Suprapubic skin (tissue), 4 donors: ENCODE measurements around the gene MUTYH. TPM values are rescaled to one million over a fixed set of nuclear protein-coding genes. Genes with fewer than 3 reads are reported as not detected.

Source experiments
- DNase-seq, 2 donors: peaks; one replicate each; pipeline ENCODE4 v3.0.0-alpha.2; 2019; ENCODE audit warnings: low spot score in 2 of 2
- H3K27ac ChIP-seq: fragments of 200-600 bp; sonication (generic); one replicate; pipeline ENCODE4 v1.5.1; 2019
- H3K27me3 ChIP-seq: fragments of 200-600 bp; sonication (generic); one replicate; pipeline ENCODE4 v1.5.1; 2019
- H3K36me3 ChIP-seq: fragments of 200-600 bp; sonication (generic); one replicate; pipeline ENCODE4 v1.5.1; 2019
- H3K4me1 ChIP-seq: fragments of 200-600 bp; sonication (generic); one replicate; pipeline ENCODE4 v1.5.1; 2019
- H3K4me3 ChIP-seq: fragments of 200-600 bp; sonication (generic); one replicate; pipeline ENCODE4 v1.5.1; 2019; ENCODE audit warnings: mild to moderate bottlenecking
- H3K9me3 ChIP-seq: fragments of 200-600 bp; sonication (generic); one replicate; pipeline ENCODE4 v1.5.1; 2019
- EP300 ChIP-seq: sonication (generic); formaldehyde crosslinking; IDR thresholded peaks from one replicate; pipeline ENCODE4 v1.6.1; 2017; ENCODE audit warnings: antibody characterized with exemption
- POLR2A ChIP-seq, 2 donors: fragments of 450-650 bp; IDR thresholded peaks; one replicate each; pipeline ENCODE4 v1.6.1; 2017; ENCODE audit warnings: antibody characterized with exemption in 2 of 2, mild to moderate bottlenecking in 2 of 2, moderate library complexity in 2 of 2
- POLR2AphosphoS5 ChIP-seq, 3 donors: sonication (generic); formaldehyde crosslinking; IDR thresholded peaks; one replicate each; pipeline ENCODE4 v1.6.1; 2017; ENCODE audit warnings: antibody characterized with exemption in 3 of 3
- WGBS: methylation state at CpG from one replicate; pipeline ENCODE4 v1.1.5; 2018; 5-methylcytosine and 5-hydroxymethylcytosine counted together
- total RNA-seq, 4 donors: library from RNA; depleted of rRNA; stranded (reverse); fragments of >200 nt; gene quantifications; one replicate each; pipeline ENCODE4 v1.1.0, GENCODE V29; 2016
- TF ChIP-seq, protein P1 (sequence below), 2 donors: fragments of 200-600 bp in 1 of 2; fragments of 450-650 bp in 1 of 2; sonication (generic) in 1 of 2; IDR thresholded peaks; one replicate each; pipeline ENCODE4 v1.5.1; 2016 to 2019; ENCODE audit warnings: antibody characterized with exemption in 2 of 2, mild to moderate bottlenecking in 1 of 2, moderate library complexity in 1 of 2

MUTYH gene
- total RNA-seq, 4 donors from 2014 or later, result 22.1 to 38.2 (median 30.7) TPM

DNA sequence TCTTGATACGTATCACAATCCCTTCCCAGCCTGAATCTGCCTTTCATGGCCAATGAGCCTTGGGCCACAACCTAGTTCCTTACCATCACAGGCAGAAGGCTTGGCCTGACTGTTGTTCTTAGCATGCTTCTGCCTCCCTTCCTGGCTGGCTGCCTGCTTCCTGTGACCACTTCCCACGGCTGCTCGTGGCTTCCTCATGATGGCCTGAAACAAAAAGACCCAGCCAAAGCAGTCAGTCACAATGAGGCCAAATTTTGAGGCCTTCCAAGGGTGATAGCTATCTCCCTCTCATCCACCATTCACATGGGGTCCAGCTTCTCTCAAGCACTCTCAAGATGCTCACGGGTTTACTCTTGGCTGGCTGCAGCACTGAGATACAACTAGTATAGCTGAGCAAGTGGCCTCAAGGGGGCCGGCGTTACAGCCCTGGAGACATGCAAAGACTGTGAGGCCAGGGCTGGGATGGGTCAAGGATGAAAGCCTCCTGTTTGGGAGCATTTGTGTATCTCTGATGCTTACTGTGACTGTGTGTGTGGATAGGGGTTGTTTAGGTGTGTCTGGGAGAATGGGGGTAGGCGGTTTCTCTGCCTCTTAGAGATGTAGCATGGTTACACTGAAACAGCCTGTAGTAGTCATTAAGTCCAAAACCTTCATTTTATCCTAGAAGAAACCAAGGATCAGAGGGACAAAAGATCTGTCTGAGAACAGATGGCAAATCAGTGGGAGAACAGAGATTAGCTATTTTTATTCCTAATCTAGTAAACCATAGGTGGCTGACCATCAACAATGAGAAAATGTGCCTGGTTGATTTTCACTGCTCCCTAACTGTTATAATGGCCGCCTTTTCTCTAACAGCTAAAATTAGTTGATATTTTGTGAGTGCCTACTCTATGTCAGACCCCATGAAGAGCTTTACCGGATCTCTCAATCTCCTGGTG, 5.7 kb downstream of the MUTYH start:
- Histone ChIP-seq H3K27ac (no peak overlapping the region), H3K36me3 (peaks cover 44% of the 10 kb centered on the region), H3K4me3 (no peak overlapping the region), H3K27me3 (no peaks in the 10 kb centered on the region), H3K4me1 (peaks cover 7% of the 10 kb centered on the region), H3K9me3 (no peaks in the 10 kb centered on the region)
- 67% methylated on average over 8 of the region's 9 CpGs for WGBS
- DNase-seq, result no peak
- TF ChIP-seq POLR2AphosphoS5 (IDR thresholded peaks at IDR 0.05) (no peak), POLR2A (IDR thresholded peaks at IDR 0.05) (no peak), EP300 (no peak)
- TF ChIP-seq, protein P1, sequence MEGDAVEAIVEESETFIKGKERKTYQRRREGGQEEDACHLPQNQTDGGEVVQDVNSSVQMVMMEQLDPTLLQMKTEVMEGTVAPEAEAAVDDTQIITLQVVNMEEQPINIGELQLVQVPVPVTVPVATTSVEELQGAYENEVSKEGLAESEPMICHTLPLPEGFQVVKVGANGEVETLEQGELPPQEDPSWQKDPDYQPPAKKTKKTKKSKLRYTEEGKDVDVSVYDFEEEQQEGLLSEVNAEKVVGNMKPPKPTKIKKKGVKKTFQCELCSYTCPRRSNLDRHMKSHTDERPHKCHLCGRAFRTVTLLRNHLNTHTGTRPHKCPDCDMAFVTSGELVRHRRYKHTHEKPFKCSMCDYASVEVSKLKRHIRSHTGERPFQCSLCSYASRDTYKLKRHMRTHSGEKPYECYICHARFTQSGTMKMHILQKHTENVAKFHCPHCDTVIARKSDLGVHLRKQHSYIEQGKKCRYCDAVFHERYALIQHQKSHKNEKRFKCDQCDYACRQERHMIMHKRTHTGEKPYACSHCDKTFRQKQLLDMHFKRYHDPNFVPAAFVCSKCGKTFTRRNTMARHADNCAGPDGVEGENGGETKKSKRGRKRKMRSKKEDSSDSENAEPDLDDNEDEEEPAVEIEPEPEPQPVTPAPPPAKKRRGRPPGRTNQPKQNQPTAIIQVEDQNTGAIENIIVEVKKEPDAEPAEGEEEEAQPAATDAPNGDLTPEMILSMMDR (IDR thresholded peaks at IDR 0.05), result no peak

DNA sequence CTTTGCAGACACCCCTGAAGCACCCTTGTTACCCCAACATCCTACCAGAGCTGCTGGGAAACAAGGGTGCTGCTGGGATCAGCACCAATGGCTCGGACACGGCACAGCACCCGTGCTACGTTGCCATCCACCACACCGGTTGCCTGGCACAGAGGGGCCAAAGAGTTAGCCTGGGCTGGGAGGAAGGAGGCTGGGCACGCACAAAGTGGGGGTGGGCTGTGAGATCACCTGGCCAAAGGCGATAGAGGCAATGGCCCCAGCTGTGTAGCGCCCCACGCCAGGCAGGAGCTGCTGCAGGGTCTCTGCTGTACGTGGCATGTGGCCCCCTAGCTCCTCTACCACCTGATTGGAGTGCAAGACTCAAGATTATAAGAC, 7.9 kb downstream of the MUTYH start:
- TF ChIP-seq POLR2AphosphoS5 (IDR thresholded peaks at IDR 0.05) (no peak), POLR2A (IDR thresholded peaks at IDR 0.05) (no peak)

GRCh38 chr1:45331436-45332345, 8.5 kb downstream of the MUTYH start:
- Histone ChIP-seq H3K4me3 (no peak overlapping the region), H3K27me3 (no peaks in the 10 kb centered on the region), H3K36me3 (peaks cover 45% of the 10 kb centered on the region), H3K27ac (no peak overlapping the region), H3K9me3 (no peaks in the 10 kb centered on the region), H3K4me1 (peaks cover 10% of the 10 kb centered on the region)
- TF ChIP-seq, protein P1 (IDR thresholded peaks at IDR 0.05), result no peak
- TF ChIP-seq EP300, result no peak
- no peak for TF ChIP-seq POLR2A (IDR thresholded peaks at IDR 0.05)
- no peak for TF ChIP-seq POLR2AphosphoS5 (IDR thresholded peaks at IDR 0.05)
- WGBS, result 93% methylated on average over 5 of the region's 18 CpGs
- DNase-seq, result no peak

More for the DNA sequence above, 7.9 kb downstream of the MUTYH start:
- no peak for DNase-seq
- WGBS, result 91% methylated on average over 6 of the region's 10 CpGs
- Histone ChIP-seq H3K36me3 (peaks cover 45% of the 10 kb centered on the region), H3K27me3 (no peaks in the 10 kb centered on the region), H3K9me3 (no peaks in the 10 kb centered on the region), H3K27ac (no peak overlapping the region), H3K4me1 (peaks cover 4% of the 10 kb centered on the region), H3K4me3 (no peak overlapping the region)

- H3K4me1 ChIP-seq, result peaks cover 16% of the 10 kb centered on the region
- no peaks in the 10 kb centered on the region for H3K27me3 ChIP-seq
- 63% methylated on average over 1 of the region's 4 CpGs for WGBS
- H3K36me3 ChIP-seq, result peaks cover 45% of the 10 kb centered on the region
- no peaks in the 10 kb centered on the region for H3K9me3 ChIP-seq
- no peak for TF ChIP-seq POLR2A (IDR thresholded peaks at IDR 0.05)
- no peak for TF ChIP-seq POLR2AphosphoS5 (IDR thresholded peaks at IDR 0.05)
- TF ChIP-seq, protein P1 (IDR thresholded peaks at IDR 0.05), result no peak
- TF ChIP-seq EP300, result no peak
- no peak overlapping the region for H3K27ac ChIP-seq
- H3K4me3 ChIP-seq, result no peak overlapping the region
- DNase-seq, result no peak
Observed at GRCh38 chr1:45329445-45329844, 10.8 kb downstream of the MUTYH start.

DNA sequence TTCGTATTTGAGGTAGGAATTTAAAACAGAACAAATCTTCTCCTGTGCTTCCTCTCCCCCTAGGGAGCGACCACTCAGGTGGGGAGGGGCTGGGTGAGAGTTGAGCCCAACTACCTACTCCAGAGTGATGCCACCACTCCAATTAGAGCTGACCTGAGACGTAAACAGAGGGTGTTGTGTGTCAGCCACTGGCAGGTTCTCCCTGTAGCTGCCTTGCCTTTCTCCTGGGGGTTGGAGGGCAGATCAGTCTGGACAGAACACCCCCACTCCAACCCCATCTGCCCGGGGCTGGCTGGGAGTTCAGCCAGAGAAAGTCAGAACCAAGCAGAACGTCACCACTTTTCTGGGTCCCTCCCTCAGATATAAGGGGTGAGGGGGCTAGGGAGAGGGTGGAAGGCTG, 11.6 kb downstream of the MUTYH start:
- 76% methylated on average over 5 of the region's 5 CpGs for WGBS

More for the DNA sequence above, 11.6 kb downstream of the MUTYH start:
- DNase-seq, result no peak
- no peak overlapping the region for H3K27ac ChIP-seq
- no peaks in the 10 kb centered on the region for H3K27me3 ChIP-seq
- H3K9me3 ChIP-seq, result no peaks in the 10 kb centered on the region
- H3K4me3 ChIP-seq, result no peak overlapping the region
- peaks cover 16% of the 10 kb centered on the region for H3K4me1 ChIP-seq
- H3K36me3 ChIP-seq, result peaks cover 42% of the 10 kb centered on the region
- TF ChIP-seq, protein P1 (IDR thresholded peaks at IDR 0.05), result no peak
- TF ChIP-seq POLR2A (IDR thresholded peaks at IDR 0.05) (no peak), EP300 (no peak)
